ENCODE data around the gene BRAF.
"Not testable (repeated sequence)": the region's sequence is repeated elsewhere in the genome, so short reads cannot be mapped to it uniquely, and the experiment has no call there.

The BRAF gene

GRCh38 chr7:140778975-140779374 lies 145.8 kb downstream of the BRAF start:
- TF ChIP-seq CTCF (IDR thresholded peaks at IDR 0.05; ENCODE audit: extremely low read depth, missing control alignments) = no peak
- DNase-seq (ENCODE audit: low spot score) = no peak

- no peak for DNase-seq (ENCODE audit: low spot score)
- no peak for TF ChIP-seq CTCF (IDR thresholded peaks at IDR 0.05; ENCODE audit: extremely low read depth, missing control alignments)
Observed at GRCh38 chr7:140778568-140778967, 146.2 kb downstream of the BRAF start.

GRCh38 chr7:140774371-140774770 lies 150.4 kb downstream of the BRAF start:
- DNase-seq (ENCODE audit: low spot score) = no peak
- no peak for TF ChIP-seq CTCF (IDR thresholded peaks at IDR 0.05; ENCODE audit: extremely low read depth, missing control alignments)

GRCh38 chr7:140773104-140773503 lies 151.6 kb downstream of the BRAF start:
- TF ChIP-seq CTCF (IDR thresholded peaks at IDR 0.05; ENCODE audit: extremely low read depth, missing control alignments) = no peak
- no peak for DNase-seq (ENCODE audit: low spot score)

- DNase-seq (ENCODE audit: low spot score) = no peak
- TF ChIP-seq CTCF (IDR thresholded peaks at IDR 0.05; ENCODE audit: extremely low read depth, missing control alignments) = no peak
Observed at GRCh38 chr7:140771826-140772225, 152.9 kb downstream of the BRAF start.

GRCh38 chr7:140769852-140770251 lies 154.9 kb downstream of the BRAF start:
- DNase-seq (ENCODE audit: low spot score) = no peak
- no peak for TF ChIP-seq CTCF (IDR thresholded peaks at IDR 0.05; ENCODE audit: extremely low read depth, missing control alignments)

GRCh38 chr7:140767418-140767817 lies 157.3 kb downstream of the BRAF start:
- no peak for TF ChIP-seq CTCF (IDR thresholded peaks at IDR 0.05; ENCODE audit: extremely low read depth, missing control alignments)
- DNase-seq (ENCODE audit: low spot score) = peak; percentile 6

- not testable (repeated sequence) for DNase-seq (ENCODE audit: low spot score)
Observed at GRCh38 chr7:140765441-140765840, 159.3 kb downstream of the BRAF start.

- not testable (repeated sequence) for DNase-seq (ENCODE audit: low spot score)
Observed at GRCh38 chr7:140763166-140763565, 161.6 kb downstream of the BRAF start.

- DNase-seq (ENCODE audit: low spot score) = not testable (repeated sequence)
Observed at GRCh38 chr7:140761375-140761774, 163.4 kb downstream of the BRAF start.

Data from GM20000 (cell line).